Calu3 (cell line): Measurements from ENCODE around the gene CPB2. TPM values are rescaled to one million over a fixed set of nuclear protein-coding genes. Genes with fewer than 3 reads are reported as not detected.

Experiments
- BruUV-seq: library from RNA; stranded (reverse); fragments of 400-500 nt; replicated peaks from 2 replicates; lab custom pipeline; 2021; lab: Mats Ljungman, UMichigan
- CTCF ChIA-PET: fragments of 300-600 bp; sonication (Branson Sonifier 250); formaldehyde crosslinking; loops from one replicate; lab custom pipeline; 2022; ENCODE audit warnings: antibody characterized with exemption; lab: Charles Lee
- DNase-seq: peaks from one replicate; pipeline ENCODE4 v3.0.0; 2022
- H3K27ac Mint-ChIP-seq: one replicate; pipeline ENCODE4 v1.8.0; 2022; ENCODE audit warnings: mixed read lengths; ENCODE audit not compliant: unreplicated experiment
- H3K27me3 Mint-ChIP-seq: one replicate; pipeline ENCODE4 v1.8.0; 2022; ENCODE audit warnings: mixed read lengths; ENCODE audit not compliant: unreplicated experiment
- H3K36me3 Mint-ChIP-seq: one replicate; pipeline ENCODE4 v1.8.0; 2022; ENCODE audit warnings: mild to moderate bottlenecking, moderate library complexity, mixed read lengths; ENCODE audit not compliant: insufficient read depth, unreplicated experiment
- H3K4me1 Mint-ChIP-seq: one replicate; pipeline ENCODE4 v1.8.0; 2022; ENCODE audit warnings: mild to moderate bottlenecking, low read depth, mixed read lengths; ENCODE audit not compliant: unreplicated experiment
- H3K4me3 Mint-ChIP-seq: one replicate; pipeline ENCODE4 v1.8.0; 2022; ENCODE audit warnings: mild to moderate bottlenecking, low read depth, moderate library complexity, mixed read lengths; ENCODE audit not compliant: unreplicated experiment
- H3K9me3 Mint-ChIP-seq: one replicate; pipeline ENCODE4 v1.8.0; 2022; ENCODE audit warnings: low read depth, mixed read lengths; ENCODE audit not compliant: unreplicated experiment
- CTCF ChIP-seq: fragments of 200-600 bp; IDR thresholded peaks from one replicate; pipeline ENCODE4 v1.8.0; 2022; ENCODE audit warnings: antibody characterized with exemption; ENCODE audit not compliant: unreplicated experiment
- intact Hi-C: fragments of 100-400 bp; cut with micrococcal nuclease; formaldehyde crosslinking; loops from one replicate; pipeline ENCODE4 v1.10.0; 2022; ENCODE audit not compliant: unreplicated experiment
- total RNA-seq: library from RNA; stranded (reverse); gene quantifications from 2 replicates; pipeline ENCODE4 v1.2.3, GENCODE V29; 2022

CPB2 gene
- total RNA-seq, 1 experiment from 2014 or later, result not detected

DNA sequence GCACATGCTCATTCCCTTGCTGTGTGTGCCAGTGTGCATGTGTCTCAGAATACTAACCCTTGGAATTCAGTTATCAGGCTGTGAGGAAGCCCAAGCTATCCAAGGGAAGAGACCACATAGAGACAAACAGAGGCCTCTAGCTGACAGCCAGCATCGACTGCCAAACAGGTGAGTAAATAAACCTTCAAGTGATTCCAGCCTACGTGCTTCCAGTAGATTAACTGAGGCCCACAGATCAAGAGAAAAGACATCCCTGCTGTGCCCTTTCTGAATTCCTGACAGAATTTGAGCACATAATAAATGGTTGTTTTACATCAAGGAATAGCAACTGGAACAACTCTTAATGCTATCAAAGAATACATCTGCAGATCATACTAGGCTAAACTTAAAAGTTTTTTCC, 69.8 kb downstream of the CPB2 start:
- Mint-ChIP-seq H3K4me1 (peaks cover 8% of the 10 kb centered on the region), H3K4me3 (no peak overlapping the region), H3K27me3 (no peaks in the 10 kb centered on the region), H3K9me3 (no peaks in the 10 kb centered on the region), H3K27ac (no peak overlapping the region), H3K36me3 (no peaks in the 10 kb centered on the region)
- intact Hi-C loops, result no loop called here
- TF ChIP-seq CTCF, result no peak
- BruUV-seq, result no TSS peak
- no peak for DNase-seq
- CTCF ChIA-PET, result no interaction called here

DNA sequence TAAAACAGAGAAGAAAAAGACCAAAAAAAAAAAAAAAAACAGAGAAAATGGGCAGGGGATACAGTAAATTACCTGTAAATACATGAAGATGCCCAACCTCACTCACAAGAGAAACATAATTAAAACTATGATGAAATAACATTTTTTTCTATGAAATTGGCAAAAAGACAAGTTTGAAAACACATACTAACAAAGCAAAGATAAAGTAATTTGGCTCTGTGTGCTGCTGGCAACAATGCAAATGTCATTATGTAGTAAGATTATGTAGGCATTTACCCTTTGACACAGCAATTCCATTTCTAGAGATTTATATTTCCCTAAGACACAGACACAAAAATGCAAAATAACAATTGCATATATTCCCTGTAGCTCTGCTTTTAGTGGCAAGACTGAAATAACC, 72.5 kb downstream of the CPB2 start:
- no TSS peak for BruUV-seq
- intact Hi-C loops, result no loop called here
- no peak overlapping the region for H3K4me3 Mint-ChIP-seq
- H3K4me1 Mint-ChIP-seq, result no peaks in the 10 kb centered on the region
- H3K9me3 Mint-ChIP-seq, result no peaks in the 10 kb centered on the region
- H3K36me3 Mint-ChIP-seq, result no peaks in the 10 kb centered on the region
- no peak for DNase-seq
- CTCF ChIA-PET, result no interaction called here
- no peaks in the 10 kb centered on the region for H3K27me3 Mint-ChIP-seq
- H3K27ac Mint-ChIP-seq, result no peak overlapping the region
- TF ChIP-seq CTCF, result no peak

- H3K9me3 Mint-ChIP-seq, result no peaks in the 10 kb centered on the region
Observed at GRCh38 chr13:46031581-46032263, 73.1 kb downstream of the CPB2 start.

GRCh38 chr13:46025157-46025556, 79.7 kb downstream of the CPB2 start:
- no peaks in the 10 kb centered on the region for H3K36me3 Mint-ChIP-seq
- H3K4me1 Mint-ChIP-seq, result peaks cover 23% of the 10 kb centered on the region
- no peak overlapping the region for H3K27ac Mint-ChIP-seq
- no peak overlapping the region for H3K4me3 Mint-ChIP-seq
- no peak for DNase-seq
- CTCF ChIA-PET, result no interaction called here
- H3K27me3 Mint-ChIP-seq, result no peaks in the 10 kb centered on the region
- BruUV-seq, result no TSS peak
- TF ChIP-seq CTCF, result no peak
- H3K9me3 Mint-ChIP-seq, result no peaks in the 10 kb centered on the region
- intact Hi-C loops, result no loop called here

More at GRCh38 chr13:46031581-46032263, 73.1 kb downstream of the CPB2 start:
- Mint-ChIP-seq H3K27me3 (no peaks in the 10 kb centered on the region), H3K4me3 (no peak overlapping the region), H3K4me1 (no peaks in the 10 kb centered on the region), H3K27ac (no peak overlapping the region), H3K36me3 (no peaks in the 10 kb centered on the region)
- TF ChIP-seq CTCF, result no peak
- DNase-seq, result no peak
- no TSS peak for BruUV-seq
- intact Hi-C loops, result no loop called here
- CTCF ChIA-PET, result no interaction called here
